GM23338 (cell line): ENCODE data around the gene DPYD. TPM values are rescaled to one million over a fixed set of nuclear protein-coding genes. Genes with fewer than 3 reads are reported as not detected.

ENCODE experiments used
- ATAC-seq: fragments of 200-7000 bp; cut with Tn5 transposase; 3 replicates; pipeline ENCODE4 v1.9.1; 2020
- DNase-seq: peaks from one replicate; pipeline ENCODE4 v3.0.0-alpha.2; 2015; ENCODE audit warnings: low spot score
- H2AFZ ChIP-seq: fragments of 200-600 bp; sonication (generic); 2 replicates; pipeline ENCODE4 v1.8.0; 2016; ENCODE audit warnings: antibody characterized with exemption, mild to moderate bottlenecking, moderate library complexity
- H3F3A ChIP-seq: fragments of 200-600 bp; sonication (generic); replicated peaks from 2 replicates; pipeline ENCODE4 v1.8.0; 2017; ENCODE audit warnings: antibody characterized with exemption, mixed run types, low read depth
- H3K27ac ChIP-seq: fragments of 200-600 bp; sonication (generic); 2 replicates; pipeline ENCODE4 v1.6.1; 2016; ENCODE audit warnings: low read depth
- H3K27me3 ChIP-seq: fragments of 200-600 bp; sonication (generic); 2 replicates; pipeline ENCODE4 v1.8.0; 2016; ENCODE audit warnings: mild to moderate bottlenecking, mixed run types, moderate library complexity; ENCODE audit not compliant: insufficient read depth
- H3K36me3 ChIP-seq: fragments of 200-600 bp; sonication (generic); 2 replicates; pipeline ENCODE4 v1.8.0; 2016; ENCODE audit warnings: mild to moderate bottlenecking; ENCODE audit not compliant: insufficient read depth
- H3K4me1 ChIP-seq: fragments of 200-600 bp; sonication (generic); 2 replicates; pipeline ENCODE4 v1.8.0; 2016; ENCODE audit warnings: mild to moderate bottlenecking, moderate library complexity; ENCODE audit not compliant: insufficient read depth
- H3K4me2 ChIP-seq: fragments of 200-600 bp; sonication (generic); 2 replicates; pipeline ENCODE4 v1.7.1; 2017; ENCODE audit warnings: mixed run types
- H3K4me3 ChIP-seq: fragments of 200-600 bp; sonication (generic); 2 replicates; pipeline ENCODE4 v1.6.1; 2016; ENCODE audit warnings: mixed run types
- H3K79me2 ChIP-seq: fragments of 200-600 bp; sonication (generic); replicated peaks from 2 replicates; pipeline ENCODE4 v1.8.0; 2017; ENCODE audit warnings: mild to moderate bottlenecking; ENCODE audit not compliant: insufficient read depth
- H3K9me2 ChIP-seq: fragments of 200-600 bp; sonication (generic); 2 replicates; pipeline ENCODE4 v1.8.0; 2017; ENCODE audit not compliant: insufficient read depth
- H4K20me1 ChIP-seq: fragments of 200-600 bp; sonication (generic); replicated peaks from 2 replicates; pipeline ENCODE4 v1.8.0; 2017; ENCODE audit warnings: mild to moderate bottlenecking; ENCODE audit not compliant: insufficient read depth
- H3K27ac Mint-ChIP-seq: 2 replicates; pipeline ENCODE4 v1.8.0; 2020; ENCODE audit warnings: inconsistent platforms, mild to moderate bottlenecking, moderate library complexity, mixed read lengths
- H3K27me3 Mint-ChIP-seq: 3 replicates; pipeline ENCODE4 v1.8.0; 2022; ENCODE audit warnings: low read depth, mild to moderate bottlenecking, moderate library complexity, mixed read lengths, inconsistent platforms; ENCODE audit not compliant: insufficient read depth, poor library complexity
- H3K36me3 Mint-ChIP-seq: 3 replicates; pipeline ENCODE4 v1.8.0; 2021; ENCODE audit warnings: low read depth, mild to moderate bottlenecking, inconsistent platforms, moderate library complexity, mixed read lengths
- H3K4me1 Mint-ChIP-seq: 3 replicates; pipeline ENCODE4 v1.8.0; 2020; ENCODE audit warnings: mild to moderate bottlenecking, inconsistent platforms, mixed read lengths
- H3K4me3 Mint-ChIP-seq: 3 replicates; pipeline ENCODE4 v1.8.0; 2021; ENCODE audit warnings: moderate library complexity, mild to moderate bottlenecking, inconsistent platforms, mixed read lengths
- H3K9me3 Mint-ChIP-seq: 3 replicates; pipeline ENCODE4 v1.8.0; 2020; ENCODE audit warnings: moderate library complexity, mild to moderate bottlenecking, inconsistent platforms, mixed read lengths
- CREB1 ChIP-seq: fragments of 250-450 bp; sonication (Bioruptor Pico); IDR thresholded peaks from 2 replicates; pipeline ENCODE4 v1.5.0; 2020; ENCODE audit warnings: low read depth, mild to moderate bottlenecking, moderate library complexity
- CTCF ChIP-seq, 2 experiments: fragments of 200-600 bp in 1 of 2; sonication (generic) in 1 of 2; conservative IDR thresholded peaks; 2 replicates each; pipeline versions ENCODE4 v1.5.1 to v1.6.1; 2016 to 2017; ENCODE audit warnings: antibody characterized with exemption in 2 of 2, low read depth in 2 of 2, mild to moderate bottlenecking in 2 of 2, moderate library complexity in 1 of 2
- ETS1 ChIP-seq: IDR thresholded peaks from 2 replicates; pipeline ENCODE4 v1.6.1; 2016; ENCODE audit warnings: antibody characterized with exemption
- EZH2 ChIP-seq: fragments of 200-600 bp; sonication (generic); IDR thresholded peaks from one replicate; pipeline ENCODE4 v1.8.0; 2017; ENCODE audit warnings: antibody characterized with exemption, mild to moderate bottlenecking, low read depth; ENCODE audit not compliant: unreplicated experiment
- EZH2phosphoT487 ChIP-seq: fragments of 200-600 bp; sonication (generic); IDR thresholded peaks from one replicate; pipeline ENCODE4 v1.8.1; 2018; ENCODE audit warnings: antibody characterized with exemption; ENCODE audit not compliant: unreplicated experiment
- JUNB ChIP-seq: IDR thresholded peaks from one replicate; pipeline ENCODE4 v1.6.1; 2016; ENCODE audit warnings: antibody characterized with exemption; ENCODE audit not compliant: unreplicated experiment
- NANOG ChIP-seq: IDR thresholded peaks from 2 replicates; pipeline ENCODE4 v1.6.1; 2016; ENCODE audit warnings: antibody characterized with exemption, borderline replicate concordance
- POLR2AphosphoS5 ChIP-seq: IDR thresholded peaks from 2 replicates; pipeline ENCODE4 v1.6.1; 2016; ENCODE audit warnings: antibody characterized with exemption, low read depth
- REST ChIP-seq: IDR thresholded peaks from one replicate; pipeline ENCODE4 v1.6.1; 2018; ENCODE audit warnings: antibody characterized with exemption; ENCODE audit not compliant: unreplicated experiment
- STAT1 ChIP-seq: IDR thresholded peaks from one replicate; pipeline ENCODE4 v1.6.1; 2016; ENCODE audit warnings: antibody characterized with exemption; ENCODE audit not compliant: unreplicated experiment
- ZNF114 ChIP-seq: fragments of 250-450 bp; sonication (Bioruptor Pico); IDR thresholded peaks from 2 replicates; pipeline ENCODE4 v1.5.0; 2020; ENCODE audit warnings: mild to moderate bottlenecking, moderate library complexity
- ZNF331 ChIP-seq: fragments of 250-450 bp; sonication (Bioruptor Pico); IDR thresholded peaks from 2 replicates; pipeline ENCODE4 v1.5.0; 2020; ENCODE audit warnings: low read depth, mild to moderate bottlenecking, moderate library complexity
- ZNF462 ChIP-seq: fragments of 250-450 bp; sonication (Bioruptor Pico); IDR thresholded peaks from 2 replicates; pipeline ENCODE4 v1.5.0; 2020; ENCODE audit warnings: mild to moderate bottlenecking, moderate library complexity
- polyA plus RNA-seq: library from polyadenylated mRNA; unstranded; fragments of >200 nt; fragmentation: Nextera tagmentation; extraction: Ambion mirVana; gene quantifications from 2 replicates; pipeline ENCODE4 v1.2.1, GENCODE V29; 2016
- total RNA-seq: library from RNA; depleted of rRNA; stranded (reverse); fragments of >200 nt; shearing (Covaris generic); gene quantifications from 2 replicates; pipeline ENCODE4 v1.2.3, GENCODE V29; 2014

DPYD gene
- total and polyA plus RNA-seq, 2 experiments from 2014 or later, result 0.50 to 1.6 TPM

- no peak overlapping the region for H2AFZ ChIP-seq
- no peaks in the 10 kb centered on the region for H3K27me3 ChIP-seq
- H3K36me3 ChIP-seq, result no peaks in the 10 kb centered on the region
- H3K27me3 Mint-ChIP-seq, result no peaks in the 10 kb centered on the region
- H3K4me1 Mint-ChIP-seq, result no peaks in the 10 kb centered on the region
- no peak overlapping the region for H3K27ac ChIP-seq
- H3K4me1 ChIP-seq, result no peaks in the 10 kb centered on the region
- H3K27ac Mint-ChIP-seq, result no peak overlapping the region
- no peak for TF ChIP-seq EZH2
- TF ChIP-seq STAT1, result no peak
- no peak for TF ChIP-seq CREB1 (CRISPR knock-in tag)
- no peak for TF ChIP-seq EZH2phosphoT487
- TF ChIP-seq NANOG, result no peak
- no peak for TF ChIP-seq REST
- no peak for TF ChIP-seq ZNF114 (CRISPR knock-in tag)
- TF ChIP-seq JUNB, result no peak
- TF ChIP-seq ZNF331 (CRISPR knock-in tag), result no peak
- no peak for TF ChIP-seq POLR2AphosphoS5
- no peak for TF ChIP-seq ETS1
- TF ChIP-seq ZNF462, result no peak
- no peak for TF ChIP-seq CTCF (conservative IDR thresholded peaks at IDR 0.05; ENCODE audit: low read depth in 2 of 2)
- H3K36me3 Mint-ChIP-seq, result no peaks in the 10 kb centered on the region
- H3K4me3 Mint-ChIP-seq, result no peak overlapping the region
- no peaks in the 10 kb centered on the region for H3K9me3 Mint-ChIP-seq
- no peak overlapping the region for H3K4me3 ChIP-seq
- no peaks in the 10 kb centered on the region for H3K9me2 ChIP-seq
- no peaks in the 10 kb centered on the region for H4K20me1 ChIP-seq
- no peaks in the 10 kb centered on the region for H3K79me2 ChIP-seq
- ATAC-seq (no peak), DNase-seq (no peak)
- no peak overlapping the region for H3K4me2 ChIP-seq
- no peaks in the 10 kb centered on the region for H3F3A ChIP-seq
Observed at GRCh38 chr1:97784661-97785060, 136.2 kb downstream of the DPYD start.
